GM18520 (cell line): Measurements from ENCODE around the gene SLC25A45.

Source experiments
- ATAC-seq: cut with Tn5 transposase; IDR thresholded peaks from one replicate; pipeline ENCODE4 v1.9.1; 2021; ENCODE audit not compliant: unreplicated experiment

Gene SLC25A45

GRCh38 chr11:65327021-65327420 is 55.4 kb downstream of the SLC25A45 start:
- ATAC-seq, result no peak

GRCh38 chr11:65325435-65325834 is 57.0 kb downstream of the SLC25A45 start:
- ATAC-seq, result no peak
